Renal cortical epithelial cell (primary cell): ENCODE results near the gene INPP5E. TPM values are rescaled to one million over a fixed set of nuclear protein-coding genes. Genes with fewer than 3 reads are reported as not detected.

Source experiments
- DNase-seq: peaks from one replicate; pipeline ENCODE4 v3.0.0-alpha.2; 2011; ENCODE audit warnings: low read depth
- total RNA-seq: library from RNA; depleted of rRNA; stranded (reverse); fragments of >200 nt; gene quantifications from 2 replicates; pipeline ENCODE4 v1.2.3, GENCODE V29; 2014

INPP5E gene, protein sequence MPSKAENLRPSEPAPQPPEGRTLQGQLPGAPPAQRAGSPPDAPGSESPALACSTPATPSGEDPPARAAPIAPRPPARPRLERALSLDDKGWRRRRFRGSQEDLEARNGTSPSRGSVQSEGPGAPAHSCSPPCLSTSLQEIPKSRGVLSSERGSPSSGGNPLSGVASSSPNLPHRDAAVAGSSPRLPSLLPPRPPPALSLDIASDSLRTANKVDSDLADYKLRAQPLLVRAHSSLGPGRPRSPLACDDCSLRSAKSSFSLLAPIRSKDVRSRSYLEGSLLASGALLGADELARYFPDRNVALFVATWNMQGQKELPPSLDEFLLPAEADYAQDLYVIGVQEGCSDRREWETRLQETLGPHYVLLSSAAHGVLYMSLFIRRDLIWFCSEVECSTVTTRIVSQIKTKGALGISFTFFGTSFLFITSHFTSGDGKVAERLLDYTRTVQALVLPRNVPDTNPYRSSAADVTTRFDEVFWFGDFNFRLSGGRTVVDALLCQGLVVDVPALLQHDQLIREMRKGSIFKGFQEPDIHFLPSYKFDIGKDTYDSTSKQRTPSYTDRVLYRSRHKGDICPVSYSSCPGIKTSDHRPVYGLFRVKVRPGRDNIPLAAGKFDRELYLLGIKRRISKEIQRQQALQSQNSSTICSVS
- 4.3 and 11.5 TPM in 2 replicates for total RNA-seq

- DNase-seq = no peak
Observed at GRCh38 chr9:136439481-136440408, at the start of gene INPP5E. Gene INPP5E, minus strand, starts transcription at chr9:136439845. Its CDS starts 426 bp downstream, at chr9:136439419.

- DNase-seq = peak; percentile 18
Observed at GRCh38 chr9:136488247-136489214, 48.9 kb upstream of the INPP5E start.

- DNase-seq = no peak
Observed at GRCh38 chr9:136487672-136488071, 48.0 kb upstream of the INPP5E start.

DNA sequence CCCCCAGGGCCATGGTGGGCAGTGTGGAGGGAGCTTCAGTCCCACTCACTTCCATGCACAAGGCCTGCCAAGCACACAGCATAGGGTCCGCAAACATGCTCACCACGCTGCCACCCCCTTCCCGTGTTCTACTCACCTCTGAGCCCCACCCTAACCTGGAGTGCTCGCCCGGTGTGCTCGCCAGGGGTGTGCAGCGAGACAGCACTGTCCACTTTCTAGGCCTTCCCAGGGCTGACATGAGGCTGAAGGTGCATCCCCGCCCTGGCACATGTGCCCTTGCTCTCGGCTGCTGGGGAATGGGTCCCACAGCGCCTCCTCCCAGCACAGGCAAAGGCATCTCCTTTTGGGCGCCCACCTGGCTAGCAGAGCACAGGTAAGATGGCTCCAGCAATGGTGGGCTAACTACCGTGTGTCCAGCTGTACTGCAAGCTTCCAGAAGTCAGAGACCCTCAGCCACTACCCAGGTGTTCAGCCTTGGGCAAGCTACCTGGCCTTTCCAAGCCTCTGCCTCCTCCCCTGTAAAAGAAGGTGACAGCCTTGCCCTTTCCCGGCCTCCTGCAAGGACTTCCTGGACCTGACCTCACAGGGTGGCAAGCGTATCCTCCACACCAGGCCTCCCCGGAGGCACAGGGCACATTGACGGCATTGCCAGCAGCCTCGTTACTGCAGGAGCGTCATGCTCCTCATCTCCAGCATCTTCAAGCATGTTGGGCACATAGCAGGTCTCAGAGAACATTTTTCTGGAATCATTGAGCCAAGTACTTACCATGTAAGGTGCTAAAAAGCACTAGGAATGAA lies 47.4 kb upstream of the INPP5E start:
- no peak for DNase-seq

- DNase-seq = no peak
Observed at GRCh38 chr9:136486131-136486530, 46.5 kb upstream of the INPP5E start.

- peak; percentile 52 for DNase-seq
Observed at GRCh38 chr9:136485049-136486045, 45.7 kb upstream of the INPP5E start.

GRCh38 chr9:136484153-136485048 lies 44.8 kb upstream of the INPP5E start:
- DNase-seq = peak; percentile 26

DNA sequence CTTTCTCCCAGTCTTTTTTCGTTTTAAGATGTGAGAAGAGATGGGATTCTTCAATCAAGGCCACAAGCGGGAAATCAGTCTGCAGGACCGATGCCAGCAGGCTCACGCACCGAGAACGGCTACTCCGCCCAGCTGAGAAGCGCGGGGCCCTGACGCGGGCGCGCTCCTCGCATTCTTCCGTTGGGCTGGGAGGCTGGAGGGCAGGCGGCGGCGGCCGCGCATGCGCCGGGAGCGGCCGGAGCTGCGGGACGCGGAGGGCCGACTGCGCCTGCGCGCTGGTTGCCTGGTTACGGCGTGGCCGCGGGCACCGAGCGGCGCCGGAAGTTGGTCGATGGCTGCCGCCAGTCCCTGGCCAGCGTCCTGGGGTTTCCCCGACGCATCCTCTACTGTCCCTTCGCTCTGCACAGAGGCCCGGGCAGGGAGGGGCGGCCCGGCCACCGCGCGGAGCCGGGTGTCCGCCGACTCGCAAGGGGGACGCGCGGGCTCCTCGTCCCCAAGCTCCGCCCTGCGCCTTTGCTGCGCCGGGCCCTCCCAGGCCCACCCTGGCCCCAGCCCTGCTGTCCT lies 44.0 kb upstream of the INPP5E start:
- peak; percentile 65 for DNase-seq

GRCh38 chr9:136482793-136483588 lies 43.3 kb upstream of the INPP5E start, which contains the start of gene SEC16A:
Gene SEC16A, minus strand, starts transcription at chr9:136483040. Its CDS starts 5,425 bp downstream, at chr9:136477615.
- peak; percentile 82 for DNase-seq

- DNase-seq = peak; percentile 34
Observed at GRCh38 chr9:136482046-136482792, 42.6 kb upstream of the INPP5E start.

DNA sequence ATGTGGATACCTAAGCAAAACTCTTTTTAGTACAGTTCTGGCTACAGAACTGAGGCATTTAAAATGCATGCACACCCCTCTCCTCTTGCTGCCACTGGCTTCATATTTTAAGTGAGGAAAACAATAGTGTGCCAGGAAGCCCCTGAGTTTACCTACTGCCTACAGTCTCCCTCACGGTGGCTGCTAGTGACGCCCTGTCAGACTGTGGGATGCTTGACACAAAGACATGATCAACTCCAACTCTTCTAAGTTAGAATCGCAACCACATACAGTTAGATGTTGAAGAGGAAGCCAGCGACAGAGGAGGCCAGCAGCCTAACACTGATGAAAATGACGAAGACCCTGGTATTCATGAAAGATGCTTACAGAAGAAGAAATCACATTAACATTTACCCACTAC lies 41.9 kb upstream of the INPP5E start:
- no peak for DNase-seq

- DNase-seq = no peak
Observed at GRCh38 chr9:136476369-136477150, 36.9 kb upstream of the INPP5E start.

DNA sequence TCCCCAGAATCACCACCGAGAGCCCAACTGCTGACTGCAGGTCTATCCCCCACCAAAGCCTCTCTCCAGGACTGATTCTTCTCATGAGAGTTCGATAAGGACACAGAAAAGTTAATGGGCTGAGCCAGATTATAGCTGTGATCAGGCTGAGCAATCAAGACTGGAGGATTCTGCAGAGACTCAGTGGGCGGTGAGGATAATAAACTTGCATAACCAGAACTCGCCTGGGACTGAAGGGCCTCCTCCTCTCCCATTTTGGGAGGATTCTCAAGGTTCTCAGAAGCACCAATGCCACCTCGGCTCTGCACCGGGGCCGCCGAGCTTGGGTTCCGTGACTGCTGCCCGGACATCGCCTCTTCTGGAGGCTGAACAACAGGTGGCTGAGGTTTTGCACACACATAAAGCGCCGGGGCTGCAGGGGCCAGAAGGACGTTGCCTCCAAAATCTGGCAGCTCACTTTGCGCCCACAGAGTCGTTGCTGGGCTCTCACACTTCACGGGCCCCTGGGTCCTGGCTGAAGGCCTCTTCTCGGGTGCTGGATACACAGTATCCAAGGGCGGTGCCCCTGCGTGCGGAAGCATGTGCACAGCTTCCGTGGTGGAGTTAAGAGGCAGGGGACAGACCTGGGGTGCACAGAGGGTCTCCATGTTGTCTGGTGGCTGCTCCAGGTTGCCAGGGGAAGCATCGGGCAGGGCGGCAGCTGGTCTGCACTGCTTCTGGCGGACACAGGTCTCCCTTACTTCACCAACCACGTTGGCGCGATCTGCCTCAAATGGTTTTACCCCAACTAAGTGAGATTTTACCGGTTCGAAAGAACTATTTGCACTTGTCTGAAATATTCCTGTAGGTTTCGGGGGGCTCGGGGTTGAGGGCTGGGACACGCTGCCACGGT lies 35.6 kb upstream of the INPP5E start:
- DNase-seq = no peak
